Measurements from ENCODE around the gene RANBP1. TPM values are rescaled to one million over a fixed set of nuclear protein-coding genes. Genes with fewer than 3 reads are reported as not detected.

Gene RANBP1
- total and polyA plus RNA-seq, 2 of the 13 experiments (the other 11 are each of a cell fraction or from before 2014, with no cell fraction given) = 181 to 492 TPM

DNA sequence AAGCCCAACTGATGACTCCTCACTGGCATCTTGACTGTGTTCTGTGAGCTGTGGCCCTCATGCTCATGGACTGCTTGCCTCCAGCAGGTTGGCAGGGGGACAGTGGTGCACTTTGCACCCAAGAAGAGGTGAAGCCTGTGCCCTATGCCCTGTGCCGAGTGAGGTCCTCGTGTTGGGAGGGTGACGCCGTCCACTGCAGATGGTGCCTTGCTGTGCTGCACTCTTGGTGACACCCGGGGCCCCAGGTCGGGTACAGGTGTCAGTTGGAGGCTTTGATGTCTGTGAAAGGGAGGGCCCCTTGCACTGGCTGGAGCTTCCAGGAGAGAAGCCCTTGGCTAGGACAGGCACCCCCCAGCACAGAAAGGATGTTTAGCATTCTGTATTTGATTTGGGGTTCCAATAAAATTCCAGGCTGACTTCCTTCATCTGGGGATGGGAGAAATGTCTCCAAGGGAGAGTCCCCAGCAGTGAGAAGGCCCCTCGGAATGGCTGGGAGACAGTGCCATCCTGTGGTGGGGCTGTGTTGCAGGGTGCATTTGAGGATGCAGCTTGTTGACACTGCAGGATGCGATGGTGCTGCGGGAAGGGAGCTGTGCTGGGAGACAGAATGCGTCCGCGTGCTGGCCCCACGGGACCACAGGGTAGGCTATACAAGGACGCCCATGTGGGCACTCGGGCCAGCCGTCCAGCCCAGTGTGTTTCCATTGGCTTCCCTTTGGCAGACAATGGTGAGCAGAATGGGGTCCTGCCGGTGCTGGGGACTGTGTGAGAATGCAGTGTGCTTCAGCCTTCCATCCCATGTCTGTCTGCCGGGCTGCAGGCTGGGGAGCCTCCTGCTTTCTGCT lies 13.2 kb downstream of the RANBP1 start (continued):
- TF ChIP-seq FOXA3 (CRISPR knock-in tag; IDR thresholded peaks at IDR 0.05) (peak; percentile 91), ZNF343 (CRISPR knock-in tag; IDR thresholded peaks at IDR 0.05) (no peak), HNF4A (CRISPR knock-in tag; IDR thresholded peaks at IDR 0.05) (peak; percentile 86), BRD4 (CRISPR knock-in tag; IDR thresholded peaks at IDR 0.05) (no peak), ZBTB7A (CRISPR knock-in tag; IDR thresholded peaks at IDR 0.05) (0 out of 2 replicates have a peak, but pooled peaks have one; percentile 53), ZNF780A (CRISPR knock-in tag; IDR thresholded peaks at IDR 0.05) (no peak), SAP130 (CRISPR knock-in tag; IDR thresholded peaks at IDR 0.05; ENCODE audit: low read depth) (no peak; the same call in 1 of the 2 replicates), IRX3 (CRISPR knock-in tag; IDR thresholded peaks at IDR 0.05; ENCODE audit: borderline replicate concordance, low read depth) (no peak), ZNF382 (CRISPR knock-in tag; IDR thresholded peaks at IDR 0.05; ENCODE audit: borderline replicate concordance) (no peak), THRA (CRISPR knock-in tag; IDR thresholded peaks at IDR 0.05; ENCODE audit: borderline replicate concordance) (peak; percentile 70; the same call in 1 of the 2 replicates), MTF1 (CRISPR knock-in tag; IDR thresholded peaks at IDR 0.05) (no peak), SPEN (CRISPR knock-in tag; IDR thresholded peaks at IDR 0.05; ENCODE audit: low read depth) (no peak), FOXP4 (CRISPR knock-in tag; IDR thresholded peaks at IDR 0.05) (0 out of 2 replicates have a peak, but pooled peaks have one; percentile 27), SRSF1 (optimal IDR thresholded peaks at IDR 0.05; ENCODE audit: low read depth, low read length) (no peak), ATF7 (IDR thresholded peaks at IDR 0.05) (no peak), ATF7 (CRISPR knock-in tag; IDR thresholded peaks at IDR 0.05) (no peak)
- TF ChIP-seq, protein P1, sequence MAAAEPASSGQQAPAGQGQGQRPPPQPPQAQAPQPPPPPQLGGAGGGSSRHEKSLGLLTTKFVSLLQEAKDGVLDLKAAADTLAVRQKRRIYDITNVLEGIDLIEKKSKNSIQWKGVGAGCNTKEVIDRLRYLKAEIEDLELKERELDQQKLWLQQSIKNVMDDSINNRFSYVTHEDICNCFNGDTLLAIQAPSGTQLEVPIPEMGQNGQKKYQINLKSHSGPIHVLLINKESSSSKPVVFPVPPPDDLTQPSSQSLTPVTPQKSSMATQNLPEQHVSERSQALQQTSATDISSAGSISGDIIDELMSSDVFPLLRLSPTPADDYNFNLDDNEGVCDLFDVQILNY (CRISPR knock-in tag; conservative IDR thresholded peaks at IDR 0.05) = no peak
- TF ChIP-seq, protein P2, sequence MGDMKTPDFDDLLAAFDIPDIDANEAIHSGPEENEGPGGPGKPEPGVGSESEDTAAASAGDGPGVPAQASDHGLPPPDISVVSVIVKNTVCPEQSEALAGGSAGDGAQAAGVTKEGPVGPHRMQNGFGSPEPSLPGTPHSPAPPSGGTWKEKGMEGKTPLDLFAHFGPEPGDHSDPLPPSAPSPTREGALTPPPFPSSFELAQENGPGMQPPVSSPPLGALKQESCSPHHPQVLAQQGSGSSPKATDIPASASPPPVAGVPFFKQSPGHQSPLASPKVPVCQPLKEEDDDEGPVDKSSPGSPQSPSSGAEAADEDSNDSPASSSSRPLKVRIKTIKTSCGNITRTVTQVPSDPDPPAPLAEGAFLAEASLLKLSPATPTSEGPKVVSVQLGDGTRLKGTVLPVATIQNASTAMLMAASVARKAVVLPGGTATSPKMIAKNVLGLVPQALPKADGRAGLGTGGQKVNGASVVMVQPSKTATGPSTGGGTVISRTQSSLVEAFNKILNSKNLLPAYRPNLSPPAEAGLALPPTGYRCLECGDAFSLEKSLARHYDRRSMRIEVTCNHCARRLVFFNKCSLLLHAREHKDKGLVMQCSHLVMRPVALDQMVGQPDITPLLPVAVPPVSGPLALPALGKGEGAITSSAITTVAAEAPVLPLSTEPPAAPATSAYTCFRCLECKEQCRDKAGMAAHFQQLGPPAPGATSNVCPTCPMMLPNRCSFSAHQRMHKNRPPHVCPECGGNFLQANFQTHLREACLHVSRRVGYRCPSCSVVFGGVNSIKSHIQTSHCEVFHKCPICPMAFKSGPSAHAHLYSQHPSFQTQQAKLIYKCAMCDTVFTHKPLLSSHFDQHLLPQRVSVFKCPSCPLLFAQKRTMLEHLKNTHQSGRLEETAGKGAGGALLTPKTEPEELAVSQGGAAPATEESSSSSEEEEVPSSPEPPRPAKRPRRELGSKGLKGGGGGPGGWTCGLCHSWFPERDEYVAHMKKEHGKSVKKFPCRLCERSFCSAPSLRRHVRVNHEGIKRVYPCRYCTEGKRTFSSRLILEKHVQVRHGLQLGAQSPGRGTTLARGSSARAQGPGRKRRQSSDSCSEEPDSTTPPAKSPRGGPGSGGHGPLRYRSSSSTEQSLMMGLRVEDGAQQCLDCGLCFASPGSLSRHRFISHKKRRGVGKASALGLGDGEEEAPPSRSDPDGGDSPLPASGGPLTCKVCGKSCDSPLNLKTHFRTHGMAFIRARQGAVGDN (CRISPR knock-in tag; IDR thresholded peaks at IDR 0.05) = peak; percentile 72
- TF ChIP-seq, protein P3, sequence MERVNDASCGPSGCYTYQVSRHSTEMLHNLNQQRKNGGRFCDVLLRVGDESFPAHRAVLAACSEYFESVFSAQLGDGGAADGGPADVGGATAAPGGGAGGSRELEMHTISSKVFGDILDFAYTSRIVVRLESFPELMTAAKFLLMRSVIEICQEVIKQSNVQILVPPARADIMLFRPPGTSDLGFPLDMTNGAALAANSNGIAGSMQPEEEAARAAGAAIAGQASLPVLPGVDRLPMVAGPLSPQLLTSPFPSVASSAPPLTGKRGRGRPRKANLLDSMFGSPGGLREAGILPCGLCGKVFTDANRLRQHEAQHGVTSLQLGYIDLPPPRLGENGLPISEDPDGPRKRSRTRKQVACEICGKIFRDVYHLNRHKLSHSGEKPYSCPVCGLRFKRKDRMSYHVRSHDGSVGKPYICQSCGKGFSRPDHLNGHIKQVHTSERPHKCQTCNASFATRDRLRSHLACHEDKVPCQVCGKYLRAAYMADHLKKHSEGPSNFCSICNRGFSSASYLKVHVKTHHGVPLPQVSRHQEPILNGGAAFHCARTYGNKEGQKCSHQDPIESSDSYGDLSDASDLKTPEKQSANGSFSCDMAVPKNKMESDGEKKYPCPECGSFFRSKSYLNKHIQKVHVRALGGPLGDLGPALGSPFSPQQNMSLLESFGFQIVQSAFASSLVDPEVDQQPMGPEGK (CRISPR knock-in tag; IDR thresholded peaks at IDR 0.05) = peak; percentile 65
